H1 (cell line): ENCODE measurements around the gene GRIK4.

Experiments
- CHD1 ChIP-seq: IDR thresholded peaks from 2 replicates; pipeline ENCODE4 v1.6.1; 2012; ENCODE audit warnings: low read depth, low read length, improper control_type of control experiment
- EZH2 ChIP-seq: fragments of 200-600 bp; sonication (generic); IDR thresholded peaks from 2 replicates; pipeline ENCODE4 v1.7.1; 2012; ENCODE audit warnings: low read depth, mild to moderate bottlenecking, moderate library complexity, low read length, inconsistent platforms; ENCODE audit not compliant: severe bottlenecking
- HDAC2 ChIP-seq, 2 experiments: fragments of 300-600 bp in 1 of 2; sonication (generic) in 1 of 2; IDR thresholded peaks; 2 replicates each; pipeline ENCODE4 v1.6.1; 2011 to 2012; ENCODE audit warnings: low read depth in 2 of 2, low read length in 2 of 2, mild to moderate bottlenecking in 2 of 2, moderate library complexity in 2 of 2, borderline replicate concordance in 1 of 2, inconsistent platforms in 1 of 2
- POLR2A ChIP-seq, 2 experiments: IDR thresholded peaks; 1 replicate in 1 of 2; 2 replicates in 1 of 2; pipeline ENCODE4 v1.6.1; 2011; ENCODE audit warnings: low read depth in 2 of 2, low read length in 2 of 2, mild to moderate bottlenecking in 2 of 2; ENCODE audit errors: control extremely low read depth in 1 of 2
- RFX5 ChIP-seq: IDR thresholded peaks from 2 replicates; pipeline ENCODE4 v1.6.1; 2011; ENCODE audit warnings: low read depth, low read length, improper control_type of control experiment, borderline replicate concordance
- TF ChIP-seq, protein P1 (sequence below): IDR thresholded peaks from 2 replicates; pipeline ENCODE4 v1.6.1; 2011; ENCODE audit warnings: low read length, improper control_type of control experiment

DNA sequence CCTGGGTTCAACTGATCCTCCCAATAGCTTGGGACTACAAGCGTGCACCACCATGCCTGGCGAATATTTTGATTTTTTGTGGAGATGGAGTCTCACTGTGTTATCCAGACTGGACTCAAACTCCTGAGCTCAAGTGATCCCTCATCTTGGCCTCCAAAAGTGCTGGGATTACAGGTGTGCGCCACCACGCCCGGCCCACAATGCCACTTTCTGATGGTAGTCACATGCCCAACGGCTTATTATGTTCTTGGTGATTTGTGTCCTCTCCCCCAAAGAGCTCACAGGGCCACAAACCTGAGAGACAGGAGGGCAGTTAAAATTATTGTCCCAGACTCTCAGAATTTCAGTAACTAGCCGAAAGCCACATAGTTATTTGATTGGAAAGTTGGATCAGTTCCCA is 9.6 kb downstream of the GRIK4 start:
- TF ChIP-seq EZH2 (no peak), POLR2A (IDR thresholded peaks at IDR 0.05; ENCODE audit: control extremely low read depth in 1 of 2, low read depth in 2 of 2, low read length in 2 of 2) (no peak), CHD1 (no peak), RFX5 (no peak), HDAC2 (IDR thresholded peaks at IDR 0.05; ENCODE audit: borderline replicate concordance in 1 of 2, low read depth in 2 of 2, low read length in 2 of 2) (no peak)
- TF ChIP-seq, protein P1, sequence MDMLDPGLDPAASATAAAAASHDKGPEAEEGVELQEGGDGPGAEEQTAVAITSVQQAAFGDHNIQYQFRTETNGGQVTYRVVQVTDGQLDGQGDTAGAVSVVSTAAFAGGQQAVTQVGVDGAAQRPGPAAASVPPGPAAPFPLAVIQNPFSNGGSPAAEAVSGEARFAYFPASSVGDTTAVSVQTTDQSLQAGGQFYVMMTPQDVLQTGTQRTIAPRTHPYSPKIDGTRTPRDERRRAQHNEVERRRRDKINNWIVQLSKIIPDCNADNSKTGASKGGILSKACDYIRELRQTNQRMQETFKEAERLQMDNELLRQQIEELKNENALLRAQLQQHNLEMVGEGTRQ: no peak
